SH-SY5Y (cell line): ENCODE measurements around the gene KLK3.

ENCODE experiments used
- GATA2 ChIP-seq: IDR thresholded peaks from 2 replicates; pipeline ENCODE4 v1.6.1; 2011; ENCODE audit warnings: mild to moderate bottlenecking, low read depth, low read length
- GATA3 ChIP-seq: IDR thresholded peaks from 2 replicates; pipeline ENCODE4 v1.6.1; 2011; ENCODE audit warnings: low read depth, mild to moderate bottlenecking, low read length, moderate library complexity

DNA sequence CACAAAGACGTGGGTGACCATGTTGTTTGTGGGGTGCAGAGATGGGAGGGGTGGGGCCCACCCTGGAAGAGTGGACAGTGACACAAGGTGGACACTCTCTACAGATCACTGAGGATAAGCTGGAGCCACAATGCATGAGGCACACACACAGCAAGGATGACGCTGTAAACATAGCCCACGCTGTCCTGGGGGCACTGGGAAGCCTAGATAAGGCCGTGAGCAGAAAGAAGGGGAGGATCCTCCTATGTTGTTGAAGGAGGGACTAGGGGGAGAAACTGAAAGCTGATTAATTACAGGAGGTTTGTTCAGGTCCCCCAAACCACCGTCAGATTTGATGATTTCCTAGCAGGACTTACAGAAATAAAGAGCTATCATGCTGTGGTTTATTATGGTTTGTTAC is 24.1 kb downstream of the KLK3 start:
- no peak for TF ChIP-seq GATA3
- no peak for TF ChIP-seq GATA2
